ENCODE measurements around the gene NBPF3.

GRCh38 chr1:21396516-21396915 lies 43.4 kb upstream of the NBPF3 start:
- TF ChIP-seq CTCF (IDR thresholded peaks at IDR 0.05) = no peak
- TF ChIP-seq POLR2A (IDR thresholded peaks at IDR 0.05) = no peak

Measured in uterus (tissue), 2 donors.